Karpas-422 (cell line): ENCODE results near the gene HOXB3. TPM values are rescaled to one million over a fixed set of nuclear protein-coding genes. Genes with fewer than 3 reads are reported as not detected.

ENCODE experiments used
- DNase-seq: peaks from one replicate; pipeline ENCODE4 v3.0.0-alpha.2; 2015
- H2AFZ ChIP-seq: fragments of 200-600 bp; sonication (generic); 2 replicates; pipeline ENCODE4 v1.6.1; 2014; ENCODE audit warnings: antibody characterized with exemption, low read length, mixed read lengths
- H3K27ac ChIP-seq: fragments of 200-600 bp; sonication (generic); 2 replicates; pipeline ENCODE4 v1.5.1; 2014; ENCODE audit warnings: mild to moderate bottlenecking, low read length, moderate library complexity
- H3K27me3 ChIP-seq: fragments of 200-600 bp; sonication (generic); 2 replicates; pipeline ENCODE4 v1.6.1; 2014; ENCODE audit warnings: low read length, mixed read lengths
- H3K36me3 ChIP-seq: fragments of 200-600 bp; sonication (generic); 2 replicates; pipeline ENCODE4 v1.6.1; 2014; ENCODE audit warnings: low read length, mixed read lengths; ENCODE audit not compliant: insufficient read depth
- H3K4me1 ChIP-seq: fragments of 200-600 bp; sonication (generic); 2 replicates; pipeline ENCODE4 v1.6.1; 2014; ENCODE audit warnings: mild to moderate bottlenecking, low read length, mixed read lengths
- H3K4me2 ChIP-seq: fragments of 200-600 bp; sonication (generic); 2 replicates; pipeline ENCODE4 v1.6.1; 2014; ENCODE audit warnings: low read length, low read depth, mild to moderate bottlenecking; ENCODE audit not compliant: poor library complexity, severe bottlenecking
- H3K4me3 ChIP-seq: fragments of 200-600 bp; sonication (generic); 2 replicates; pipeline ENCODE4 v1.5.1; 2014; ENCODE audit warnings: mild to moderate bottlenecking, antibody characterized with exemption, low read length, mixed read lengths
- H3K79me2 ChIP-seq: fragments of 200-600 bp; sonication (generic); 2 replicates; pipeline ENCODE4 v1.6.1; 2014; ENCODE audit warnings: mild to moderate bottlenecking, low read length, mixed read lengths
- H3K9ac ChIP-seq: fragments of 200-600 bp; sonication (generic); 2 replicates; pipeline ENCODE4 v1.6.0; 2014; ENCODE audit warnings: low read length
- H3K9me2 ChIP-seq: fragments of 200-600 bp; sonication (generic), shearing (Covaris generic); replicated peaks from 2 replicates; pipeline ENCODE4 v1.6.0; 2014; ENCODE audit warnings: mild to moderate bottlenecking, low read length, moderate library complexity; ENCODE audit not compliant: insufficient read depth
- H3K9me3 ChIP-seq: fragments of 300-700, 200-600 bp; sonication (generic); 2 replicates; pipeline ENCODE4 v1.6.1; 2014; ENCODE audit warnings: low read length, mixed read lengths
- H4K20me1 ChIP-seq: fragments of 200-600 bp; sonication (generic); 2 replicates; pipeline ENCODE4 v1.6.1; 2014; ENCODE audit warnings: mild to moderate bottlenecking, antibody characterized with exemption, low read length, low read depth; ENCODE audit not compliant: insufficient read depth
- total RNA-seq: library from RNA; depleted of rRNA; stranded (reverse); fragments of >200 nt; shearing (Covaris generic); gene quantifications from 2 replicates; pipeline ENCODE4 v1.2.3, GENCODE V29; 2014; ENCODE audit warnings: low replicate concordance

HOXB3 gene
- total RNA-seq, 1 experiment from 2014 or later: 0.97 TPM

- peak within 1 kb of the TSS; percentile 86 for H3K9ac ChIP-seq
- peak within 1 kb of the TSS; percentile 97 for H3K4me2 ChIP-seq
- peak within 1 kb of the TSS; percentile 98 for H2AFZ ChIP-seq
- H3K27ac ChIP-seq: no peak within 1 kb of the TSS
- no peaks in the 10 kb centered on the region for H3K9me2 ChIP-seq
- peaks cover 22% of the 10 kb centered on the region for H3K4me1 ChIP-seq
- H3K4me3 ChIP-seq: peak within 1 kb of the TSS; percentile 89
- no peaks in the 10 kb centered on the region for H3K27me3 ChIP-seq
- peaks cover 4% of the 10 kb centered on the region; the same call in 1 of the 2 replicates for H3K79me2 ChIP-seq
- H3K36me3 ChIP-seq: no peaks in the 10 kb centered on the region
- no peaks in the 10 kb centered on the region for H3K9me3 ChIP-seq
- no peaks in the 10 kb centered on the region for H4K20me1 ChIP-seq
- peak; percentile 92 for DNase-seq
Measured at GRCh38 chr17:48577946-48578615, 12.0 kb downstream of the HOXB3 start, which contains the start of gene HOXB4. Gene HOXB4 (minus strand): TSS chr17:48578350. CDS start chr17:48578319, 31 bp downstream.

- Histone ChIP-seq H3K27me3 (no peaks in the 10 kb centered on the region), H3K27ac (no peak overlapping the region), H3K36me3 (no peaks in the 10 kb centered on the region), H3K9me3 (no peaks in the 10 kb centered on the region), H2AFZ (peak overlapping the region; percentile 92), H3K4me1 (peaks cover 22% of the 10 kb centered on the region), H3K4me3 (peak overlapping the region; percentile 89), H3K9ac (peak overlapping the region; percentile 85), H3K4me2 (peak overlapping the region; percentile 97), H4K20me1 (no peaks in the 10 kb centered on the region), H3K9me2 (no peaks in the 10 kb centered on the region), H3K79me2 (peaks cover 4% of the 10 kb centered on the region; the same call in 1 of the 2 replicates)
- DNase-seq: peak; percentile 62
Measured at GRCh38 chr17:48577330-48577945, 12.6 kb downstream of the HOXB3 start.

- peak overlapping the region; percentile 89 for H3K4me3 ChIP-seq
Measured at GRCh38 chr17:48576479-48577309, 13.3 kb downstream of the HOXB3 start.

GRCh38 chr17:48575673-48576478 lies 14.2 kb downstream of the HOXB3 start:
- no peaks in the 10 kb centered on the region for H3K36me3 ChIP-seq
- no peak overlapping the region for H3K4me3 ChIP-seq
- H3K79me2 ChIP-seq: peaks cover 4% of the 10 kb centered on the region; the same call in 1 of the 2 replicates
- H3K4me2 ChIP-seq: no peak overlapping the region
- no peak overlapping the region for H3K27ac ChIP-seq
- no peaks in the 10 kb centered on the region for H3K27me3 ChIP-seq
- no peaks in the 10 kb centered on the region for H3K9me3 ChIP-seq
- peaks cover 19% of the 10 kb centered on the region for H3K4me1 ChIP-seq
- H3K9ac ChIP-seq: no peak overlapping the region
- H2AFZ ChIP-seq: no peak overlapping the region
- no peak for DNase-seq
- no peaks in the 10 kb centered on the region for H4K20me1 ChIP-seq
- no peaks in the 10 kb centered on the region for H3K9me2 ChIP-seq

More at GRCh38 chr17:48576479-48577309, 13.3 kb downstream of the HOXB3 start:
- DNase-seq: no peak
- Histone ChIP-seq H3K27me3 (no peaks in the 10 kb centered on the region), H3K9ac (peak overlapping the region; percentile 85), H3K79me2 (peaks cover 4% of the 10 kb centered on the region; the same call in 1 of the 2 replicates), H3K4me2 (peak overlapping the region; percentile 97), H3K27ac (no peak overlapping the region), H2AFZ (no peak overlapping the region; the same call in 1 of the 2 replicates), H3K36me3 (no peaks in the 10 kb centered on the region), H3K4me1 (peaks cover 19% of the 10 kb centered on the region), H3K9me2 (no peaks in the 10 kb centered on the region), H3K9me3 (no peaks in the 10 kb centered on the region), H4K20me1 (no peaks in the 10 kb centered on the region)

GRCh38 chr17:48575066-48575582 lies 14.9 kb downstream of the HOXB3 start:
- Histone ChIP-seq H3K27me3 (no peaks in the 10 kb centered on the region), H3K9ac (no peak overlapping the region), H3K9me2 (no peaks in the 10 kb centered on the region), H2AFZ (no peak overlapping the region), H3K4me2 (no peak overlapping the region), H4K20me1 (no peaks in the 10 kb centered on the region), H3K36me3 (no peaks in the 10 kb centered on the region), H3K27ac (no peak overlapping the region), H3K4me3 (no peak overlapping the region), H3K9me3 (no peaks in the 10 kb centered on the region), H3K79me2 (peaks cover 4% of the 10 kb centered on the region; the same call in 1 of the 2 replicates), H3K4me1 (peaks cover 19% of the 10 kb centered on the region)
- DNase-seq: no peak

GRCh38 chr17:48574505-48575065 lies 15.5 kb downstream of the HOXB3 start:
- Histone ChIP-seq H3K9ac (no peak overlapping the region), H4K20me1 (no peaks in the 10 kb centered on the region), H3K36me3 (no peaks in the 10 kb centered on the region), H3K27me3 (no peaks in the 10 kb centered on the region), H3K4me3 (no peak overlapping the region), H3K79me2 (peaks cover 4% of the 10 kb centered on the region; the same call in 1 of the 2 replicates), H3K4me2 (no peak overlapping the region), H3K9me2 (no peaks in the 10 kb centered on the region), H3K9me3 (no peaks in the 10 kb centered on the region), H3K27ac (no peak overlapping the region), H3K4me1 (peaks cover 19% of the 10 kb centered on the region), H2AFZ (no peak overlapping the region)
- DNase-seq: no peak

GRCh38 chr17:48571826-48572417 lies 18.1 kb downstream of the HOXB3 start:
- H3K4me2 ChIP-seq: no peak overlapping the region

More at GRCh38 chr17:48571826-48572417, 18.1 kb downstream of the HOXB3 start:
- H3K4me3 ChIP-seq: no peak overlapping the region
- no peak overlapping the region for H2AFZ ChIP-seq
- H3K9me3 ChIP-seq: no peaks in the 10 kb centered on the region
- H3K4me1 ChIP-seq: peaks cover under 1% of the 10 kb centered on the region
- DNase-seq: no peak
- no peaks in the 10 kb centered on the region for H3K9me2 ChIP-seq
- H3K27me3 ChIP-seq: no peaks in the 10 kb centered on the region
- no peaks in the 10 kb centered on the region for H4K20me1 ChIP-seq
- no peak overlapping the region for H3K9ac ChIP-seq
- H3K27ac ChIP-seq: no peak overlapping the region
- no peaks in the 10 kb centered on the region for H3K36me3 ChIP-seq
- H3K79me2 ChIP-seq: no peaks in the 10 kb centered on the region
